Thyroid gland (tissue), 4 donors: ENCODE data around the gene VPS33A.

Source experiments
- CTCF ChIP-seq, 6 experiments: fragments of 200-600 bp in 3 of 6; fragments of 450-650 bp in 3 of 6; sonication (generic) in 3 of 6; IDR thresholded peaks; one replicate each; pipeline ENCODE4 v1.5.1; 2016 to 2019; ENCODE audit warnings: antibody characterized with exemption in 6 of 6, mild to moderate bottlenecking in 2 of 6, inconsistent platforms in 1 of 6, moderate library complexity in 1 of 6
- POLR2A ChIP-seq, 2 donors: fragments of 450-650 bp; IDR thresholded peaks; one replicate each; pipeline ENCODE4 v1.6.1; 2017; ENCODE audit warnings: antibody characterized with exemption in 2 of 2, mild to moderate bottlenecking in 2 of 2, moderate library complexity in 1 of 2

- TF ChIP-seq CTCF (IDR thresholded peaks at IDR 0.05) (no peak), POLR2A (IDR thresholded peaks at IDR 0.05) (no peak)
Observed at GRCh38 chr12:122182887-122183587, 83.3 kb downstream of the VPS33A start, which contains the start of gene LRRC43.
